SK-N-MC (cell line): ENCODE measurements around the gene CDKAL1.

Experiments
- EZH2 ChIP-seq: fragments of 200-600 bp; sonication (generic); IDR thresholded peaks from one replicate; pipeline ENCODE4 v1.6.1; 2017; ENCODE audit warnings: antibody characterized with exemption
- FOXP2 ChIP-seq: optimal IDR thresholded peaks from 2 replicates; pipeline ENCODE3; 2011; ENCODE audit warnings: mild to moderate bottlenecking, moderate library complexity; ENCODE audit not compliant: insufficient read depth; ENCODE audit errors: extremely low read length, control extremely low read depth
- POLR2AphosphoS5 ChIP-seq: IDR thresholded peaks from 2 replicates; pipeline ENCODE4 v1.6.1; 2012; ENCODE audit warnings: mild to moderate bottlenecking, low read depth, low read length, borderline replicate concordance

GRCh38 chr6:21033575-21034026 lies 499.3 kb downstream of the CDKAL1 start:
- TF ChIP-seq EZH2 (no peak), POLR2AphosphoS5 (no peak), FOXP2 (no peak)
